GM23248 (cell line): ENCODE measurements around the gene CHST8. TPM values are rescaled to one million over a fixed set of nuclear protein-coding genes. Genes with fewer than 3 reads are reported as not detected.
"Not testable (repeated sequence)": the region's sequence is repeated elsewhere in the genome, so short reads cannot be mapped to it uniquely, and the experiment has no call there.

Experiments used
- DNase-seq: peaks from one replicate; pipeline ENCODE4 v3.0.0-alpha.2; 2015
- H2AFZ ChIP-seq: fragments of 200-600 bp; sonication (generic); 2 replicates; pipeline ENCODE4 v1.6.1; 2016; ENCODE audit warnings: antibody characterized with exemption
- H3F3A ChIP-seq: fragments of 200-600 bp; sonication (generic); 2 replicates; pipeline ENCODE4 v1.6.1; 2016; ENCODE audit warnings: mild to moderate bottlenecking, antibody characterized with exemption, mixed run types; ENCODE audit not compliant: insufficient read depth
- H3K27ac ChIP-seq: fragments of 200-600 bp; sonication (generic); 2 replicates; pipeline ENCODE4 v1.5.1; 2016; ENCODE audit warnings: mild to moderate bottlenecking
- H3K27me3 ChIP-seq: fragments of 200-600 bp; sonication (generic); replicated peaks from 2 replicates; pipeline ENCODE4 v1.6.1; 2016; ENCODE audit warnings: mild to moderate bottlenecking; ENCODE audit not compliant: insufficient read depth
- H3K36me3 ChIP-seq: fragments of 200-600 bp; sonication (generic); 2 replicates; pipeline ENCODE4 v1.6.1; 2016; ENCODE audit warnings: low read depth, mild to moderate bottlenecking
- H3K4me1 ChIP-seq: fragments of 200-600 bp; sonication (generic); 2 replicates; pipeline ENCODE4 v1.6.1; 2016; ENCODE audit warnings: mild to moderate bottlenecking; ENCODE audit not compliant: insufficient read depth
- H3K4me2 ChIP-seq: fragments of 200-600 bp; sonication (generic); one replicate; pipeline ENCODE4 v1.6.1; 2016; ENCODE audit warnings: mild to moderate bottlenecking; ENCODE audit not compliant: unreplicated experiment
- H3K4me3 ChIP-seq: fragments of 200-600 bp; sonication (generic); 2 replicates; pipeline ENCODE4 v1.5.1; 2016; ENCODE audit warnings: mild to moderate bottlenecking
- H3K79me2 ChIP-seq: fragments of 200-600 bp; sonication (generic); 2 replicates; pipeline ENCODE4 v1.6.1; 2016; ENCODE audit warnings: mild to moderate bottlenecking; ENCODE audit not compliant: insufficient read depth
- H3K9ac ChIP-seq: fragments of 200-600 bp; sonication (generic); 2 replicates; pipeline ENCODE4 v1.6.1; 2016; ENCODE audit warnings: mild to moderate bottlenecking
- H3K9me2 ChIP-seq: fragments of 200-600 bp; sonication (generic); 2 replicates; pipeline ENCODE4 v1.6.1; 2016; ENCODE audit warnings: mixed run types, mild to moderate bottlenecking, moderate library complexity; ENCODE audit not compliant: insufficient read depth
- H3K9me3 ChIP-seq: fragments of 200-600 bp; sonication (generic); one replicate; pipeline ENCODE4 v1.6.1; 2017; ENCODE audit warnings: low read depth
- H4K20me1 ChIP-seq: fragments of 200-600 bp; sonication (generic); 2 replicates; pipeline ENCODE4 v1.6.0; 2016; ENCODE audit not compliant: insufficient read depth
- EZH2 ChIP-seq: fragments of 200-600 bp; sonication (generic); IDR thresholded peaks from 2 replicates; pipeline ENCODE4 v1.6.1; 2018; ENCODE audit warnings: antibody characterized with exemption, mild to moderate bottlenecking; ENCODE audit not compliant: insufficient read depth, poor library complexity, severe bottlenecking
- EZH2phosphoT487 ChIP-seq: fragments of 200-600 bp; sonication (generic); IDR thresholded peaks from 2 replicates; pipeline ENCODE4 v1.6.1; 2018; ENCODE audit warnings: antibody characterized with exemption, moderate library complexity, mild to moderate bottlenecking, low read depth; ENCODE audit not compliant: insufficient read depth
- WGBS, 2 experiments: methylation state at CpG; one replicate each; pipeline ENCODE4 v1.1.6; 2015 to 2017; ENCODE audit warnings: low lambda C conversion rate in 2 of 2, low coverage in 1 of 2; ENCODE audit errors: missing lambda C conversion rate in 2 of 2; 5-methylcytosine and 5-hydroxymethylcytosine counted together
- in situ Hi-C: fragments of 300-500 bp; cut with MboI; formaldehyde crosslinking; loops from 2 replicates; pipeline ENCODE4 v1.15.0; 2020
- polyA plus RNA-seq: library from polyadenylated mRNA; unstranded; fragments of >200 nt; fragmentation: Nextera tagmentation; extraction: Ambion mirVana; gene quantifications from 2 replicates; pipeline ENCODE4 v1.2.1, GENCODE V29; 2016
- total RNA-seq: library from RNA; depleted of rRNA; stranded (reverse); fragments of >200 nt; shearing (Covaris generic); gene quantifications from 2 replicates; pipeline ENCODE4 v1.2.3, GENCODE V29; 2014

Gene CHST8
- total and polyA plus RNA-seq, 2 experiments from 2014 or later, result 0.30 to 1.1 TPM

DNA sequence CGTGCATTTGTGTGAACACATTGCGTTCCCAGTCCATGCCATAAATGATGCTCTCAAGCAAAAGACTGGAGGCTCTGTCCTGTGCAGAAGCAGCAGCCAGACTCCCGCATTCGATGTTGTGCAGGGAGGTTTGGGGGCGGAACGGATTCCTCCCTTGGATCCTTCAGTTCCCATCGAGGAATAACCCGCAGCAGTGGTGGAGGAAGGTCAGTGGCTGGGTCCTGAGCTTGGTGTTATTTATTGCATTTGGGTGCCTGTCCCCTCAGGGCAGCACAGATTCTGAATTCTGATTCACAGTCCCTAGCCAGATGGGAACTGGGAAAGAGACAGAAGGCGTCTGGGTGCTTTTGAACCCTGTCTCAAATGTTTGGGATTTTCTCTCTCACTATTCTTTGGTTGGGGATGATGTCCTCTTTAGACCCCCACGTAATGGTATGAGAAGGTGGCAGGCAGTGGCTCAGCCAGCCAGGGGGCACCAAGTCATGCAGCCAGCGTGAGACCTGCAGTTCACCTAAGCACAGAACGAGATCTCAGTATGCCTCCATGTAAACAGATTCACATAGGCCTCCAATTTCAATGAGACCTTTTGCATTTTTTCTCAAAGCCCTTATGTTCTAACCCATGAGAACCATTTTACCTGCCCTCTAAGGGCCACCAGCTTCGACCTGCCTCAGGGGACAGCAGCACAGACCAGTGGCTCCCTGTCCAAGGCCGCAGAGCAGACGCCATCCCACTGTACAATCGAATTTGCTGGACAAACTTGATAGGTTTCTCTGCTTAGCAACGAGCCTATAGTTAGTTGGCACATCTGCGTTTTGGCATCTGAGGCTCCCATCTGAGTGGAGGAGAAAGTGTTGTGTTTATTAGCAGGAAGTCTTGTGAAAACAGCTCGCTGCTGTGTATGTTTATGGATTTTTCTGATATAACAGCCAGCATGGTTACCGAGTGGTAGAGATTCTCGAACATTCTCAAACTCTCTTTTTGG is 192.7 kb downstream of the CHST8 start:
- Histone ChIP-seq H3K27me3 (no peaks in the 10 kb centered on the region), H3K4me2 (no peak overlapping the region), H3K9me3 (no peaks in the 10 kb centered on the region), H3K9me2 (no peaks in the 10 kb centered on the region), H3K4me1 (0 out of 2 replicates have a peak, but pooled peaks cover 2% of the 10 kb centered on the region), H3K36me3 (no peaks in the 10 kb centered on the region), H2AFZ (no peak overlapping the region), H3K79me2 (no peaks in the 10 kb centered on the region), H3K4me3 (no peak overlapping the region), H3F3A (no peaks in the 10 kb centered on the region), H4K20me1 (no peaks in the 10 kb centered on the region), H3K9ac (no peak overlapping the region), H3K27ac (no peak overlapping the region)
- TF ChIP-seq EZH2phosphoT487 (no peak), EZH2 (no peak)
- WGBS, 2 experiments, result 91 to 92% methylated on average over 21 of the region's 21 CpGs
- in situ Hi-C loops, result no loop called here
- no peak for DNase-seq

DNA sequence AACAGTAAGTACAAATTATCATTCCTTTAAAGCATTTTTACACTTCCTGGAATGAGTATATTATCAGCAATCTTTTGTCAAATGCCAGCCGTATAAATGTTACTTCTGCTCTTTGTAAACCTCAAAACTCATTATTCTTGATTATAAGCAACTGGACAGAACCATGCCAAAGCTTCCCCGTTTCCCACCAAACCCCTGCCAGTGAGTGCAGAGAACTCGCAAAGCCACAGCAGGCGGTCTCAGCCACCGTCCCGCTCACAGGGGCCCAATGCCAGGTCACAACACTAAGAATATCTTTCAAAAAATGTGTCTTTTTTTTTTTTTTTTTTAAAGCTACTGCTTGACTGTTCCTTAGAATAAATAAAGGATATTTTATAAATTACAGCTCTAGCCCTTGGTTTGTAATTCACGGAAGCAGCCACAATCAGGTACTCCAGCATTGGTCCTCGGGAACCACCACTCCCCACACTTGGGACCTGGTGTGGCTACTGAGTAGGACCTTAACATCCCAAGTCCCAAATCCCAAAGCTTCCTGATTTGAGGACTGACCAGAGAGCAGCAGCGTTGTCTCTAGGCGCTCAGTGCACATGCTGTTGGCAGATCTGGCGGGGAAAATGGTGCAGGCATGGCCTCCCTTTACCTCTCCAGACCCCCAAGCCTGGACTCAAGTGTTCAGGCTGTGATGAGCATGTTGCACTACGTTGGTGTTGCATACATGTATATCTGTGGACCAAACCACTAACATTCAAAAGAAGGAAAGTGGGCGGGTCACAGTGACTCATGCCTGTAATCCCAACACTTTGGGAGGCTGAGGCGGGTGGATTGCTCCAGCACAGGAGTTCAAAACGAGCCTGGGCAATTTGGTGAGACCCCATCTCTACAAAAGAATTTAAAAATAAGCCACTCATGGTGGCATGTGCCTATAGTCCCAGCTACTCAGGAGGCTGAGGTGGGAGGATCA is 193.9 kb downstream of the CHST8 start:
- no peak overlapping the region for H3K4me2 ChIP-seq
- no peaks in the 10 kb centered on the region for H3F3A ChIP-seq
- TF ChIP-seq EZH2 (no peak), EZH2phosphoT487 (no peak)
- 64 to 66% methylated on average over 15 of the region's 15 CpGs for WGBS, 2 experiments
- H3K4me3 ChIP-seq, result no peak overlapping the region
- no peaks in the 10 kb centered on the region for H3K36me3 ChIP-seq
- no peaks in the 10 kb centered on the region for H3K27me3 ChIP-seq
- H3K9me2 ChIP-seq, result no peaks in the 10 kb centered on the region
- H3K27ac ChIP-seq, result no peak overlapping the region
- peaks cover 4% of the 10 kb centered on the region; the same call in 1 of the 2 replicates for H3K4me1 ChIP-seq
- H4K20me1 ChIP-seq, result no peaks in the 10 kb centered on the region
- DNase-seq, result peak; percentile 66
- H3K9ac ChIP-seq, result no peak overlapping the region
- no peak overlapping the region for H2AFZ ChIP-seq
- in situ Hi-C loops, result no loop called here
- no peaks in the 10 kb centered on the region for H3K9me3 ChIP-seq
- H3K79me2 ChIP-seq, result no peaks in the 10 kb centered on the region

DNA sequence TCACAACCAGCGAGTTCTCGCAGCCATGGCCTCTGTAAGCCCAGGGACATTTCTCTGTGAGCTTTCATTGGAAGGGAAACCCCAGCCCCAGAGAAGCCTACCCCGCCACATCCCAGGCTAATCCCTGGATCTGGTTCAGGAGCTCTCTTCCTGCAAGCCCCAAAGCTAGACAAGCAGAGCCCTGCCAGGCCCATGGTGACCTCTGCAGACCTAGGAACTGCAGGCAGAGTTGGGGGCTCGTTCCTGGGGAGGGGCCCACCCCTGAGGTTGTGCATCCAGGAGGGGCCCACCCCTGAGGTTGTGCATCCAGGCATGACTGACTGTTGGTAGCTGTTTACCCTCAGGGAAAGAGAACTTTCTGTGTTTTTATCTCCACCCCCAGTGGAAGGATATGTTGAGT is 196.7 kb downstream of the CHST8 start:
- Histone ChIP-seq H3K9me3 (no peaks in the 10 kb centered on the region), H3K4me1 (peaks cover 6% of the 10 kb centered on the region; the same call in 1 of the 2 replicates), H3F3A (no peaks in the 10 kb centered on the region; the same call in 1 of the 2 replicates), H4K20me1 (no peaks in the 10 kb centered on the region), H3K79me2 (no peaks in the 10 kb centered on the region), H3K9ac (no peak overlapping the region), H2AFZ (no peak overlapping the region), H3K4me2 (no peak overlapping the region), H3K4me3 (no peak overlapping the region), H3K27me3 (no peaks in the 10 kb centered on the region), H3K9me2 (no peaks in the 10 kb centered on the region), H3K36me3 (no peaks in the 10 kb centered on the region), H3K27ac (no peak overlapping the region)
- no peak for DNase-seq
- in situ Hi-C loops, result no loop called here
- TF ChIP-seq EZH2 (no peak), EZH2phosphoT487 (no peak)
- 85 to 89% methylated on average over 4 of the region's 4 CpGs for WGBS, 2 experiments

DNA sequence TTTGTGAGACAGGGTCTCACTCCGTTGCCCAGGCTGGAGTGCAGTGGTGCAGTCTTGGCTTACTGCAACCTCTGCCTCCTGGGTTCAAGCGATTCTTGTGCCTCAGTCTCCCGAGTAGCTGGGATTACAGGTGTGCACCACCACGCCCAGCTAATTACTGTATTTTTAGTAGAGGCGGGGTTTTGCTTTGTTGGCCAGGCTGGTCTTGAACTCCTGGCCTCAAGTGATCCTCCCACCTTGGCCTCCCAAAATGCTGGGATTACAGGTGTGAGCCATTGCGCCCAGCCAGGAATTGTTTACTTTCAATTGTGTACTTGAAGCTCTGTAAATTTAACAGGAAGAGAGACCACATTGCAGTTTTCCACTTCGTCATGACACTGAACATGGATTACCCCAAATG is 197.3 kb downstream of the CHST8 start:
- in situ Hi-C loops, H3K4me1 ChIP-seq, H3K4me3 ChIP-seq, H3K9me3 ChIP-seq, H4K20me1 ChIP-seq, H3K36me3 ChIP-seq, H3K27ac ChIP-seq, H3F3A ChIP-seq, H3K9ac ChIP-seq, H3K9me2 ChIP-seq, H3K27me3 ChIP-seq, H3K4me2 ChIP-seq, H2AFZ ChIP-seq, DNase-seq, H3K79me2 ChIP-seq: not testable (repeated sequence)
- WGBS, 2 experiments, result 92% methylated on average over 6 to 7 of the region's 7 CpGs
